Cerebellar nuclear complex (tissue), 1 donor: Measurements from ENCODE around the gene OPCML.

ENCODE experiments used
- DNase-seq, 2 experiments: peaks; one replicate each; lab custom pipeline; 2025; lab: John Stamatoyannopoulos, UW

OPCML gene

GRCh38 chr11:133291780-133292179, 240.5 kb downstream of the OPCML start:
- no peak for DNase-seq

GRCh38 chr11:133285359-133285758, 246.9 kb downstream of the OPCML start:
- no peak for DNase-seq

GRCh38 chr11:133284156-133284555, 248.1 kb downstream of the OPCML start:
- DNase-seq: no peak

GRCh38 chr11:133277886-133278285, 254.4 kb downstream of the OPCML start:
- no peak for DNase-seq

GRCh38 chr11:133271871-133272776, 260.2 kb downstream of the OPCML start:
- no peak for DNase-seq

GRCh38 chr11:133271206-133271605, 261.1 kb downstream of the OPCML start:
- no peak for DNase-seq

GRCh38 chr11:133269267-133269666, 263.0 kb downstream of the OPCML start:
- DNase-seq: no peak

- no peak for DNase-seq
Observed at GRCh38 chr11:133266986-133267385, 265.3 kb downstream of the OPCML start.

- no peak for DNase-seq
Observed at GRCh38 chr11:133265530-133266035, 266.7 kb downstream of the OPCML start.

- no peak for DNase-seq
Observed at GRCh38 chr11:133263332-133263731, 269.0 kb downstream of the OPCML start.

GRCh38 chr11:133258751-133259150, 273.6 kb downstream of the OPCML start:
- no peak for DNase-seq

GRCh38 chr11:133254601-133255000, 277.7 kb downstream of the OPCML start:
- no peak for DNase-seq

GRCh38 chr11:133253570-133253969, 278.7 kb downstream of the OPCML start:
- DNase-seq: no peak

- DNase-seq: no peak
Observed at GRCh38 chr11:133251841-133252240, 280.5 kb downstream of the OPCML start.

- DNase-seq: no peak
Observed at GRCh38 chr11:133249530-133249929, 282.8 kb downstream of the OPCML start.

- DNase-seq: no peak
Observed at GRCh38 chr11:133249065-133249464, 283.2 kb downstream of the OPCML start.

- no peak for DNase-seq
Observed at GRCh38 chr11:133243832-133244231, 288.5 kb downstream of the OPCML start.

GRCh38 chr11:133240908-133241655, 291.2 kb downstream of the OPCML start:
- no peak for DNase-seq

GRCh38 chr11:133239575-133239974, 292.7 kb downstream of the OPCML start:
- DNase-seq: no peak

- DNase-seq: no peak
Observed at GRCh38 chr11:133238495-133238894, 293.8 kb downstream of the OPCML start.

GRCh38 chr11:133238027-133238426, 294.3 kb downstream of the OPCML start:
- DNase-seq: no peak

GRCh38 chr11:133235381-133235780, 296.9 kb downstream of the OPCML start:
- DNase-seq: no peak

GRCh38 chr11:133234883-133235282, 297.4 kb downstream of the OPCML start:
- DNase-seq: no peak
